Camera-type eye (tissue), 1 donor: ENCODE measurements around the gene PIAS3. TPM values are rescaled to one million over a fixed set of nuclear protein-coding genes. Genes with fewer than 3 reads are reported as not detected.

Experiments
- total RNA-seq: library from RNA; depleted of rRNA; stranded (reverse); fragments of >200 nt; gene quantifications from one replicate; pipeline ENCODE4 v1.2.3, GENCODE V29; 2014

Gene PIAS3
- 30.7 TPM for total RNA-seq

GRCh38 chr1:145858901-145859490 is at the start of gene PIAS3:
Gene PIAS3, minus strand, starts transcription at chr1:145859081. Its CDS starts 91 bp downstream, at chr1:145858990.

GRCh38 chr1:145885738-145886287 is 26.9 kb upstream of the PIAS3 start, which contains the start of gene ANKRD35:
Gene ANKRD35, minus strand, starts transcription at chr1:145885866. Its CDS starts 108 bp downstream, at chr1:145885758.

GRCh38 chr1:145845514-145846161 is 13.2 kb downstream of the PIAS3 start, which contains the start of gene NUDT17:
Gene NUDT17, plus strand, starts transcription at chr1:145845630. Its CDS starts 11 bp downstream, at chr1:145845641.

GRCh38 chr1:145823565-145824498 is 35.0 kb downstream of the PIAS3 start, which contains the start of the genes POLR3C and RNF115:
Gene POLR3C, plus strand, starts transcription at chr1:145824200. Its CDS starts 1,577 bp downstream, at chr1:145825777.
Gene RNF115, minus strand, starts transcription at chr1:145824095. Its CDS starts 222 bp downstream, at chr1:145823873.

Other genes starting within 250 kb of the PIAS3 start
- 3.0 TPM for gene PDZK1, start 151.7 kb downstream of the PIAS3 start, total RNA-seq
- gene CD160, start 139.6 kb downstream of the PIAS3 start, total RNA-seq, result not detected
- 26.9 TPM for gene RNF115, start 35.0 kb downstream of the PIAS3 start, total RNA-seq
- gene POLR3C, start 34.9 kb downstream of the PIAS3 start, total RNA-seq, result 35.8 TPM
- 1.9 TPM for gene NUDT17, start 13.5 kb downstream of the PIAS3 start, total RNA-seq
- gene ANKRD35, start 26.8 kb upstream of the PIAS3 start, total RNA-seq, result 4.6 TPM
- gene ITGA10, start 51.0 kb upstream of the PIAS3 start, total RNA-seq, result 5.9 TPM
- gene PEX11B, start 59.6 kb upstream of the PIAS3 start, total RNA-seq, result 36.4 TPM
- gene RBM8A, start 68.4 kb upstream of the PIAS3 start, total RNA-seq, result 254 TPM
- gene LIX1L, start 98.9 kb upstream of the PIAS3 start, total RNA-seq, result 45.5 TPM
- 1.2 TPM for gene ANKRD34A, start 105.5 kb upstream of the PIAS3 start, total RNA-seq
- 16.1 TPM for gene POLR3GL, start 105.6 kb upstream of the PIAS3 start, total RNA-seq
- 375 TPM for gene TXNIP, start 137.5 kb upstream of the PIAS3 start, total RNA-seq
- 23.6 TPM for gene HJV, start 162.7 kb upstream of the PIAS3 start, total RNA-seq